Karpas-422 (cell line): ENCODE results near the gene DCTN4. TPM values are rescaled to one million over a fixed set of nuclear protein-coding genes. Genes with fewer than 3 reads are reported as not detected.
A peak's percentile ranks its signal among the peaks of the same experiment; 100 is the strongest.

ENCODE experiments used
- DNase-seq: peaks from one replicate; pipeline ENCODE4 v3.0.0-alpha.2; 2015
- H2AFZ ChIP-seq: fragments of 200-600 bp; sonication (generic); 2 replicates; pipeline ENCODE4 v1.6.1; 2014; ENCODE audit warnings: antibody characterized with exemption, low read length, mixed read lengths
- H3K27ac ChIP-seq: fragments of 200-600 bp; sonication (generic); 2 replicates; pipeline ENCODE4 v1.5.1; 2014; ENCODE audit warnings: mild to moderate bottlenecking, low read length, moderate library complexity
- H3K27me3 ChIP-seq: fragments of 200-600 bp; sonication (generic); 2 replicates; pipeline ENCODE4 v1.6.1; 2014; ENCODE audit warnings: low read length, mixed read lengths
- H3K36me3 ChIP-seq: fragments of 200-600 bp; sonication (generic); 2 replicates; pipeline ENCODE4 v1.6.1; 2014; ENCODE audit warnings: low read length, mixed read lengths; ENCODE audit not compliant: insufficient read depth
- H3K4me1 ChIP-seq: fragments of 200-600 bp; sonication (generic); 2 replicates; pipeline ENCODE4 v1.6.1; 2014; ENCODE audit warnings: mild to moderate bottlenecking, low read length, mixed read lengths
- H3K4me2 ChIP-seq: fragments of 200-600 bp; sonication (generic); 2 replicates; pipeline ENCODE4 v1.6.1; 2014; ENCODE audit warnings: low read length, low read depth, mild to moderate bottlenecking; ENCODE audit not compliant: poor library complexity, severe bottlenecking
- H3K4me3 ChIP-seq: fragments of 200-600 bp; sonication (generic); 2 replicates; pipeline ENCODE4 v1.5.1; 2014; ENCODE audit warnings: mild to moderate bottlenecking, antibody characterized with exemption, low read length, mixed read lengths
- H3K79me2 ChIP-seq: fragments of 200-600 bp; sonication (generic); 2 replicates; pipeline ENCODE4 v1.6.1; 2014; ENCODE audit warnings: mild to moderate bottlenecking, low read length, mixed read lengths
- H3K9ac ChIP-seq: fragments of 200-600 bp; sonication (generic); 2 replicates; pipeline ENCODE4 v1.6.0; 2014; ENCODE audit warnings: low read length
- H3K9me2 ChIP-seq: fragments of 200-600 bp; sonication (generic), shearing (Covaris generic); replicated peaks from 2 replicates; pipeline ENCODE4 v1.6.0; 2014; ENCODE audit warnings: mild to moderate bottlenecking, low read length, moderate library complexity; ENCODE audit not compliant: insufficient read depth
- H3K9me3 ChIP-seq: fragments of 300-700, 200-600 bp; sonication (generic); 2 replicates; pipeline ENCODE4 v1.6.1; 2014; ENCODE audit warnings: low read length, mixed read lengths
- H4K20me1 ChIP-seq: fragments of 200-600 bp; sonication (generic); 2 replicates; pipeline ENCODE4 v1.6.1; 2014; ENCODE audit warnings: mild to moderate bottlenecking, antibody characterized with exemption, low read length, low read depth; ENCODE audit not compliant: insufficient read depth
- total RNA-seq: library from RNA; depleted of rRNA; stranded (reverse); fragments of >200 nt; shearing (Covaris generic); gene quantifications from 2 replicates; pipeline ENCODE4 v1.2.3, GENCODE V29; 2014; ENCODE audit warnings: low replicate concordance

The DCTN4 gene
- total RNA-seq, 1 experiment from 2014 or later: 37.5 TPM

GRCh38 chr5:150780816-150781221 lies 22.0 kb upstream of the DCTN4 start:
- Histone ChIP-seq H3K79me2 (no peaks in the 10 kb centered on the region), H3K9me2 (no peaks in the 10 kb centered on the region), H2AFZ (no peak overlapping the region), H3K4me1 (peaks cover 8% of the 10 kb centered on the region), H3K27ac (no peak overlapping the region), H3K9ac (no peak overlapping the region), H3K36me3 (no peaks in the 10 kb centered on the region), H3K4me2 (no peak overlapping the region), H3K4me3 (no peak overlapping the region), H3K27me3 (no peaks in the 10 kb centered on the region), H4K20me1 (no peaks in the 10 kb centered on the region), H3K9me3 (no peaks in the 10 kb centered on the region)
- DNase-seq: no peak

- Histone ChIP-seq H3K79me2 (no peaks in the 10 kb centered on the region), H3K9me3 (no peaks in the 10 kb centered on the region), H3K9ac (no peak overlapping the region), H3K9me2 (no peaks in the 10 kb centered on the region), H3K36me3 (no peaks in the 10 kb centered on the region), H3K4me3 (no peak overlapping the region), H2AFZ (no peak overlapping the region), H3K4me2 (no peak overlapping the region), H3K27ac (no peak overlapping the region), H3K27me3 (no peaks in the 10 kb centered on the region), H3K4me1 (peaks cover 8% of the 10 kb centered on the region), H4K20me1 (no peaks in the 10 kb centered on the region)
- peak; percentile 40 for DNase-seq
Measured at GRCh38 chr5:150780187-150780692, 21.4 kb upstream of the DCTN4 start.

GRCh38 chr5:150779397-150780186 lies 20.8 kb upstream of the DCTN4 start:
- peaks cover 8% of the 10 kb centered on the region for H3K4me1 ChIP-seq
- no peak overlapping the region for H3K4me2 ChIP-seq

GRCh38 chr5:150778517-150779396 lies 19.9 kb upstream of the DCTN4 start, which contains the start of gene SMIM3:
SMIM3 (plus strand) TSS chr5:150778757; CDS start chr5:150795441, 16,684 bp downstream.
- H3K27ac ChIP-seq: no peak within 1 kb of the TSS
- no peaks in the 10 kb centered on the region for H3K9me2 ChIP-seq
- H3K36me3 ChIP-seq: no peaks in the 10 kb centered on the region
- no peak within 1 kb of the TSS for H3K9ac ChIP-seq
- H4K20me1 ChIP-seq: no peaks in the 10 kb centered on the region
- H3K4me1 ChIP-seq: peaks cover 8% of the 10 kb centered on the region
- no peak for DNase-seq
- H3K27me3 ChIP-seq: no peaks in the 10 kb centered on the region
- H3K4me3 ChIP-seq: no peak within 1 kb of the TSS
- no peak within 1 kb of the TSS for H2AFZ ChIP-seq
- H3K79me2 ChIP-seq: no peaks in the 10 kb centered on the region
- H3K4me2 ChIP-seq: no peak within 1 kb of the TSS
- H3K9me3 ChIP-seq: no peaks in the 10 kb centered on the region

More at GRCh38 chr5:150779397-150780186, 20.8 kb upstream of the DCTN4 start:
- H3K27me3 ChIP-seq: no peaks in the 10 kb centered on the region
- H3K4me3 ChIP-seq: no peak overlapping the region
- no peaks in the 10 kb centered on the region for H3K9me2 ChIP-seq
- H3K36me3 ChIP-seq: no peaks in the 10 kb centered on the region
- DNase-seq: no peak
- no peak overlapping the region for H3K27ac ChIP-seq
- no peaks in the 10 kb centered on the region for H3K79me2 ChIP-seq
- H4K20me1 ChIP-seq: no peaks in the 10 kb centered on the region
- no peaks in the 10 kb centered on the region for H3K9me3 ChIP-seq
- no peak overlapping the region for H3K9ac ChIP-seq
- no peak overlapping the region for H2AFZ ChIP-seq

- Histone ChIP-seq H3K9me3 (no peaks in the 10 kb centered on the region), H3K27me3 (no peaks in the 10 kb centered on the region), H3K4me2 (no peak overlapping the region), H3K79me2 (no peaks in the 10 kb centered on the region), H2AFZ (no peak overlapping the region), H3K9ac (no peak overlapping the region), H3K9me2 (no peaks in the 10 kb centered on the region), H3K27ac (no peak overlapping the region), H4K20me1 (no peaks in the 10 kb centered on the region), H3K4me1 (peaks cover 8% of the 10 kb centered on the region), H3K4me3 (no peak overlapping the region), H3K36me3 (no peaks in the 10 kb centered on the region)
- no peak for DNase-seq
Measured at GRCh38 chr5:150778088-150778516, 19.3 kb upstream of the DCTN4 start.

GRCh38 chr5:150777685-150778084 lies 18.9 kb upstream of the DCTN4 start:
- no peak overlapping the region for H3K4me3 ChIP-seq
- no peak overlapping the region for H3K4me2 ChIP-seq
- peak; percentile 11 for DNase-seq
- H2AFZ ChIP-seq: no peak overlapping the region
- no peaks in the 10 kb centered on the region for H3K27me3 ChIP-seq
- H3K9ac ChIP-seq: no peak overlapping the region
- H3K27ac ChIP-seq: no peak overlapping the region
- no peaks in the 10 kb centered on the region for H4K20me1 ChIP-seq
- no peaks in the 10 kb centered on the region for H3K9me2 ChIP-seq
- H3K9me3 ChIP-seq: no peaks in the 10 kb centered on the region
- H3K36me3 ChIP-seq: no peaks in the 10 kb centered on the region
- peaks cover 8% of the 10 kb centered on the region for H3K4me1 ChIP-seq
- H3K79me2 ChIP-seq: no peaks in the 10 kb centered on the region

- H3K27ac ChIP-seq: no peak overlapping the region
- H3K79me2 ChIP-seq: no peaks in the 10 kb centered on the region
- DNase-seq: peak; percentile 35
- no peak overlapping the region for H3K4me2 ChIP-seq
- no peaks in the 10 kb centered on the region for H3K9me3 ChIP-seq
- no peak overlapping the region for H3K9ac ChIP-seq
- no peaks in the 10 kb centered on the region for H4K20me1 ChIP-seq
- no peaks in the 10 kb centered on the region for H3K4me1 ChIP-seq
- H3K4me3 ChIP-seq: no peak overlapping the region
- no peaks in the 10 kb centered on the region for H3K36me3 ChIP-seq
- no peaks in the 10 kb centered on the region for H3K27me3 ChIP-seq
- H2AFZ ChIP-seq: no peak overlapping the region
- H3K9me2 ChIP-seq: no peaks in the 10 kb centered on the region
Measured at GRCh38 chr5:150774145-150774544, 15.3 kb upstream of the DCTN4 start.
